GM12878 (cell line): ENCODE measurements around the gene NDC1. TPM values are rescaled to one million over a fixed set of nuclear protein-coding genes. Genes with fewer than 3 reads are reported as not detected.

Experiments used
- ATAC-seq: fragments of 200-7000 bp; cut with Tn5 transposase; 3 replicates; pipeline ENCODE4 v1.9.1; 2020; ENCODE audit warnings: mild to moderate bottlenecking, moderate library complexity
- BruUV-seq: library from RNA; stranded (reverse); fragments of 400-500 nt; replicated peaks from 2 replicates; lab custom pipeline; 2021; lab: Mats Ljungman, UMichigan
- CTCF ChIA-PET: fragments of 300-600 bp; sonication (Branson Sonifier 250); formaldehyde crosslinking; extraction: SDS; loops from one replicate; lab custom pipeline; 2021; ENCODE audit warnings: inconsistent platforms; lab: Yijun Ruan, JAX
- POLR2A ChIA-PET: fragments of 350-600 bp; formaldehyde crosslinking; extraction: SDS; loops from one replicate; lab custom pipeline; 2021; ENCODE audit warnings: inconsistent platforms; lab: Charles Lee
- RAD21 ChIA-PET: fragments of 300-600 bp; sonication (Branson Sonifier 250); formaldehyde crosslinking; loops from one replicate; lab custom pipeline; 2023; ENCODE audit warnings: antibody characterized with exemption; ENCODE audit not compliant: unreplicated experiment; lab: Charles Lee
- SMC1A ChIA-PET: fragments of 300-600 bp; sonication (Branson Sonifier 250); formaldehyde crosslinking; loops from one replicate; lab custom pipeline; 2023; ENCODE audit not compliant: unreplicated experiment, uncharacterized antibody; lab: Charles Lee
- DNase-seq: peaks from one replicate; pipeline ENCODE4 v3.0.0-alpha.2; 2011; ENCODE audit warnings: low read depth, low spot score
- FAIRE-seq: peaks from 3 replicates; lab custom pipeline; 2011; peaks lifted over from hg19 to GRCh38; lab: Jason Lieb, UNC
- H2AFZ ChIP-seq: 2 replicates; pipeline ENCODE4 v1.6.0; 2011; ENCODE audit warnings: low read depth, low read length, control low read depth; ENCODE audit not compliant: control insufficient read depth
- H3K27ac ChIP-seq: 2 replicates; pipeline ENCODE4 v1.5.1; 2011; ENCODE audit warnings: control low read depth; ENCODE audit not compliant: control insufficient read depth, insufficient read depth
- H3K27me3 ChIP-seq, 2 experiments: replicated peaks in 1 of 2; 2 replicates each; pipeline versions ENCODE4 v1.6.0 to v1.6.1; 2011; ENCODE audit warnings: low read length in 1 of 2; ENCODE audit not compliant: control insufficient read depth in 2 of 2, insufficient read depth in 2 of 2
- H3K36me3 ChIP-seq, 2 experiments: 2 replicates each; pipeline ENCODE4 v1.5.1; 2011; ENCODE audit warnings: low read length in 1 of 2; ENCODE audit not compliant: control insufficient read depth in 2 of 2, insufficient read depth in 2 of 2
- H3K4me1 ChIP-seq: 2 replicates; pipeline ENCODE4 v1.6.1; 2011; ENCODE audit warnings: mild to moderate bottlenecking, low read length, moderate library complexity, mixed read lengths; ENCODE audit not compliant: control insufficient read depth, insufficient read depth
- H3K4me2 ChIP-seq: 2 replicates; pipeline ENCODE4 v1.6.0; 2011; ENCODE audit warnings: control low read depth; ENCODE audit not compliant: control insufficient read depth, insufficient read depth
- H3K4me3 ChIP-seq: fragments of 200-600 bp; sonication (generic); 2 replicates; pipeline ENCODE4 v1.5.1; 2016
- H3K79me2 ChIP-seq: 2 replicates; pipeline ENCODE4 v1.6.0; 2011; ENCODE audit warnings: low read length; ENCODE audit not compliant: control insufficient read depth, insufficient read depth
- H3K9ac ChIP-seq: 2 replicates; pipeline ENCODE4 v1.8.0; 2011; ENCODE audit warnings: low read length, control low read depth, mixed read lengths; ENCODE audit not compliant: control insufficient read depth, insufficient read depth
- H3K9me3 ChIP-seq: replicated peaks from 3 replicates; pipeline ENCODE4 v1.5.1; 2011; ENCODE audit warnings: mild to moderate bottlenecking, low read length; ENCODE audit not compliant: control insufficient read depth, insufficient read depth
- H4K20me1 ChIP-seq: 2 replicates; pipeline ENCODE4 v1.6.0; 2011; ENCODE audit not compliant: control insufficient read depth, insufficient read depth
- DPF2 ChIP-seq: fragments of 450-650 bp; IDR thresholded peaks from 2 replicates; pipeline ENCODE4 v1.6.1; 2017; ENCODE audit warnings: mild to moderate bottlenecking
- E2F4 ChIP-seq: IDR thresholded peaks from 2 replicates; pipeline ENCODE4 v1.6.1; 2012; ENCODE audit warnings: low read depth, low read length, improper control_type of control experiment
- EGR1 ChIP-seq, 2 experiments: IDR thresholded peaks; 1 replicate in 1 of 2; 2 replicates in 1 of 2; pipeline ENCODE4 v1.6.1; 2011 to 2012; ENCODE audit warnings: low read depth in 2 of 2, low read length in 2 of 2, borderline replicate concordance in 1 of 2, mild to moderate bottlenecking in 1 of 2, moderate library complexity in 1 of 2
- ELK1 ChIP-seq: IDR thresholded peaks from 2 replicates; pipeline ENCODE4 v1.6.1; 2012; ENCODE audit warnings: low read depth, low read length, improper control_type of control experiment
- EZH2 ChIP-seq: IDR thresholded peaks from 2 replicates; pipeline ENCODE4 v1.6.1; 2012; ENCODE audit warnings: low read depth, mild to moderate bottlenecking, control low read depth, inconsistent platforms, low read length, borderline replicate concordance; ENCODE audit not compliant: control insufficient read depth
- KAT2A ChIP-seq: conservative IDR thresholded peaks from 2 replicates; pipeline ENCODE4 v1.6.1; 2011; ENCODE audit warnings: low read depth, low read length; ENCODE audit not compliant: control insufficient read depth
- MTA2 ChIP-seq: fragments of 450-650 bp; IDR thresholded peaks from 2 replicates; pipeline ENCODE4 v1.6.1; 2016; ENCODE audit warnings: low read depth, mild to moderate bottlenecking, moderate library complexity
- PBX3 ChIP-seq: IDR thresholded peaks from 2 replicates; pipeline ENCODE4 v1.6.1; 2011; ENCODE audit warnings: mild to moderate bottlenecking, low read depth, low read length, moderate library complexity; ENCODE audit not compliant: insufficient replicate concordance
- RFX5 ChIP-seq: IDR thresholded peaks from 2 replicates; pipeline ENCODE4 v1.6.1; 2011; ENCODE audit warnings: low read depth, low read length, improper control_type of control experiment
- ZBTB11 ChIP-seq: fragments of 450-650 bp; formaldehyde crosslinking; IDR thresholded peaks from 2 replicates; pipeline ENCODE4 v1.5.0; 2022; ENCODE audit warnings: mild to moderate bottlenecking, missing genetic modification characterization
- ZNF592 ChIP-seq: fragments of 450-650 bp; IDR thresholded peaks from 2 replicates; pipeline ENCODE4 v1.6.1; 2017; ENCODE audit warnings: mild to moderate bottlenecking, moderate library complexity
- ZNF622 ChIP-seq: fragments of 450-650 bp; IDR thresholded peaks from 2 replicates; pipeline ENCODE4 v1.6.1; 2017; ENCODE audit warnings: mild to moderate bottlenecking, inconsistent platforms
- WGBS: methylation state at CpG from one replicate; pipeline ENCODE4 v1.1.6; 2016; ENCODE audit warnings: low lambda C conversion rate; ENCODE audit not compliant: insufficient replicate concordance, insufficient coverage; ENCODE audit errors: missing lambda C conversion rate; 5-methylcytosine and 5-hydroxymethylcytosine counted together
- in situ Hi-C: fragments of 300-500 bp; cut with MboI; formaldehyde crosslinking; loops from 9 replicates; pipeline ENCODE4 v1.14.3; 2018; ENCODE audit warnings: mixed read lengths
- intact Hi-C: fragments of 100-400 bp; cut with micrococcal nuclease; formaldehyde crosslinking; loops from one replicate; pipeline ENCODE4 v1.14.2; 2022; ENCODE audit not compliant: unreplicated experiment
- polyA plus RNA-seq, 11 experiments: library from polyadenylated mRNA; depleted of rRNA in 4 of 11; unstranded in 6 of 11; stranded (reverse) in 5 of 11; fragments of >200 nt; fragmentation: Nextera tagmentation in 4 of 11; fragmentation: Illumina TruSeq in 1 of 11; extraction: Ambion mirVana in 4 of 11; extraction: Trizol in 1 of 11; gene quantifications; 1 replicate in 1 of 11; 2 replicates in 10 of 11; pipeline versions ENCODE4 v1.2.1 to v1.2.3, GENCODE V29; 2011 to 2016; ENCODE audit warnings: inconsistent platforms in 2 of 11, missing spikeins in 2 of 11, low read depth in 1 of 11
- total RNA-seq, 4 experiments: library from RNA; depleted of rRNA in 3 of 4; stranded (reverse); fragments of >200 nt in 3 of 4; fragmentation: Illumina TruSeq in 1 of 4; extraction: Trizol in 1 of 4; gene quantifications; 2 replicates each; pipeline versions ENCODE4 v1.2.1 to v1.2.3, GENCODE V29; 2013 to 2021

NDC1 gene
- total and polyA plus RNA-seq, 10 of the 15 experiments (the other 5 are each of a cell fraction or from before 2014, with no cell fraction given) = 20.2 to 77.6 (median 47.1) TPM

GRCh38 chr1:53726009-53726600 is 112.0 kb downstream of the NDC1 start:
- CTCF ChIA-PET = interaction anchor here (1.1 kb wide), 1 partner anchor 9 kb away, joined by 3 read pairs; no protein-coding TSS in a partner anchor
- Histone ChIP-seq H3K9me3 (no peaks in the 10 kb centered on the region), H3K4me2 (no peak overlapping the region), H3K9ac (no peak overlapping the region), H4K20me1 (no peaks in the 10 kb centered on the region; the same call in 1 of the 2 replicates), H3K27ac (no peak overlapping the region), H2AFZ (no peak overlapping the region), H3K4me1 (no peaks in the 10 kb centered on the region), H3K27me3 (no peaks in the 10 kb centered on the region; a peak in 1 of 4 replicates), H3K79me2 (no peaks in the 10 kb centered on the region), H3K4me3 (no peak overlapping the region), H3K36me3 (no peaks in the 10 kb centered on the region)
- in situ Hi-C loops (no loop called here), intact Hi-C loops (no loop called here)
- SMC1A ChIA-PET = no interaction called here
- TF ChIP-seq EZH2 (no peak), RFX5 (no peak), ZBTB11 (no peak), ELK1 (no peak), ZNF622 (no peak), EGR1 (IDR thresholded peaks at IDR 0.05; ENCODE audit: borderline replicate concordance in 1 of 2, low read depth in 2 of 2, low read length in 2 of 2) (no peak), PBX3 (no peak), KAT2A (no peak), ZNF592 (no peak), E2F4 (no peak), DPF2 (no peak), MTA2 (no peak)
- FAIRE-seq = no peak
- DNase-seq = no peak
- RAD21 ChIA-PET = no interaction called here
- no TSS peak for BruUV-seq
- POLR2A ChIA-PET = no interaction called here
- 20% methylated on average over 8 of the region's 8 CpGs for WGBS
- no peak for ATAC-seq
